Ishikawa (cell line): ENCODE data around the gene RASA1.

Source experiments
- CEBPB ChIP-seq: IDR thresholded peaks from 2 replicates; pipeline ENCODE4 v1.6.1; 2012
- CREB1 ChIP-seq: IDR thresholded peaks from 2 replicates; pipeline ENCODE4 v1.6.1; 2012; ENCODE audit warnings: low read depth
- EGR1 ChIP-seq: IDR thresholded peaks from 2 replicates; pipeline ENCODE4 v1.6.1; 2012
- EP300 ChIP-seq: IDR thresholded peaks from 2 replicates; pipeline ENCODE4 v1.6.1; 2012; ENCODE audit warnings: borderline replicate concordance
- FOXM1 ChIP-seq: IDR thresholded peaks from 2 replicates; pipeline ENCODE4 v1.6.1; 2012; ENCODE audit warnings: low read depth, borderline replicate concordance
- MAX ChIP-seq: IDR thresholded peaks from 2 replicates; pipeline ENCODE4 v1.6.1; 2012
- NFIC ChIP-seq: IDR thresholded peaks from 2 replicates; pipeline ENCODE4 v1.6.1; 2012
- RAD21 ChIP-seq: IDR thresholded peaks from 2 replicates; pipeline ENCODE4 v1.6.1; 2012; ENCODE audit warnings: low read depth
- REST ChIP-seq: IDR thresholded peaks from 2 replicates; pipeline ENCODE4 v1.6.1; 2012; ENCODE audit warnings: low read depth, mild to moderate bottlenecking
- TAF1 ChIP-seq: IDR thresholded peaks from 2 replicates; pipeline ENCODE4 v1.6.1; 2012; ENCODE audit warnings: low read depth, mild to moderate bottlenecking
- TCF12 ChIP-seq: IDR thresholded peaks from 2 replicates; pipeline ENCODE4 v1.6.1; 2012; ENCODE audit warnings: low read depth
- TEAD4 ChIP-seq: IDR thresholded peaks from 2 replicates; pipeline ENCODE4 v1.6.1; 2012
- USF1 ChIP-seq: IDR thresholded peaks from 2 replicates; pipeline ENCODE4 v1.6.1; 2012
- YY1 ChIP-seq: IDR thresholded peaks from 2 replicates; pipeline ENCODE4 v1.6.1; 2012; ENCODE audit warnings: low read depth
- ZBTB7A ChIP-seq: IDR thresholded peaks from 2 replicates; pipeline ENCODE4 v1.6.1; 2012; ENCODE audit warnings: low read depth

Gene RASA1

GRCh38 chr5:87319469-87319868 lies 51.8 kb downstream of the RASA1 start:
- TF ChIP-seq EGR1 (no peak), CREB1 (no peak), CEBPB (no peak)

GRCh38 chr5:87321605-87322004 lies 53.9 kb downstream of the RASA1 start:
- TF ChIP-seq EP300 (no peak), FOXM1 (no peak), YY1 (no peak), CEBPB (no peak)

- no peak for TF ChIP-seq EP300
- 0 out of 2 replicates have a peak, but pooled peaks have one; percentile 15 for TF ChIP-seq USF1
Observed at GRCh38 chr5:87322381-87322780, 54.7 kb downstream of the RASA1 start.

- TF ChIP-seq MAX, result no peak
- TF ChIP-seq FOXM1, result no peak
- TF ChIP-seq TCF12, result no peak
- TF ChIP-seq USF1, result no peak
- no peak for TF ChIP-seq TAF1
- TF ChIP-seq CEBPB, result no peak
- TF ChIP-seq CREB1, result no peak
- TF ChIP-seq EGR1, result no peak
- TF ChIP-seq REST, result no peak
- no peak for TF ChIP-seq YY1
- no peak for TF ChIP-seq TEAD4
- TF ChIP-seq RAD21, result no peak
- no peak for TF ChIP-seq NFIC
- TF ChIP-seq EP300, result no peak
Observed at GRCh38 chr5:87327998-87328397, 60.3 kb downstream of the RASA1 start.

- TF ChIP-seq CREB1 (no peak), TAF1 (no peak), RAD21 (no peak), TCF12 (no peak), EP300 (no peak), USF1 (no peak), NFIC (no peak), YY1 (no peak)
Observed at GRCh38 chr5:87329114-87329513, 61.4 kb downstream of the RASA1 start.

- no peak for TF ChIP-seq USF1
- TF ChIP-seq TEAD4, result no peak
- no peak for TF ChIP-seq ZBTB7A
- no peak for TF ChIP-seq EGR1
- TF ChIP-seq CEBPB, result no peak
- TF ChIP-seq REST, result no peak
- TF ChIP-seq YY1, result no peak
- TF ChIP-seq CREB1, result no peak
- no peak for TF ChIP-seq FOXM1
- TF ChIP-seq EP300, result no peak
- no peak for TF ChIP-seq NFIC
- no peak for TF ChIP-seq TAF1
Observed at GRCh38 chr5:87339986-87340385, 72.3 kb downstream of the RASA1 start.

- TF ChIP-seq RAD21, result no peak
- no peak for TF ChIP-seq TCF12
- TF ChIP-seq CEBPB, result no peak
- TF ChIP-seq MAX, result no peak
- no peak for TF ChIP-seq EGR1
- TF ChIP-seq TEAD4, result no peak
- TF ChIP-seq CREB1, result no peak
- TF ChIP-seq ZBTB7A, result no peak
- TF ChIP-seq NFIC, result no peak
- TF ChIP-seq REST, result no peak
- TF ChIP-seq YY1, result no peak
- TF ChIP-seq USF1, result no peak
- no peak for TF ChIP-seq TAF1
- TF ChIP-seq FOXM1, result no peak
- no peak for TF ChIP-seq EP300
Observed at GRCh38 chr5:87340716-87341115, 73.0 kb downstream of the RASA1 start.
